SK-MEL-5 (cell line): ENCODE data around the gene ISLR2. TPM values are rescaled to one million over a fixed set of nuclear protein-coding genes. Genes with fewer than 3 reads are reported as not detected.

Source experiments
- DNase-seq: peaks from one replicate; pipeline ENCODE4 v3.0.0-alpha.2; 2016; ENCODE audit warnings: low read depth, low spot score
- in situ Hi-C: cut with HindIII; loops from 2 replicates; pipeline ENCODE4 v1.10.0; 2016; ENCODE audit warnings: low sequenced_read_pairs, high pct_unique_total_duplicates, low pct_unique_long_range_greater_than_20kb
- total RNA-seq: library from RNA; depleted of rRNA; stranded (reverse); fragments of >200 nt; shearing (Covaris generic); gene quantifications from 2 replicates; pipeline ENCODE4 v1.2.3, GENCODE V29; 2014

The ISLR2 gene
- total RNA-seq, 1 experiment from 2014 or later: not detected

DNA sequence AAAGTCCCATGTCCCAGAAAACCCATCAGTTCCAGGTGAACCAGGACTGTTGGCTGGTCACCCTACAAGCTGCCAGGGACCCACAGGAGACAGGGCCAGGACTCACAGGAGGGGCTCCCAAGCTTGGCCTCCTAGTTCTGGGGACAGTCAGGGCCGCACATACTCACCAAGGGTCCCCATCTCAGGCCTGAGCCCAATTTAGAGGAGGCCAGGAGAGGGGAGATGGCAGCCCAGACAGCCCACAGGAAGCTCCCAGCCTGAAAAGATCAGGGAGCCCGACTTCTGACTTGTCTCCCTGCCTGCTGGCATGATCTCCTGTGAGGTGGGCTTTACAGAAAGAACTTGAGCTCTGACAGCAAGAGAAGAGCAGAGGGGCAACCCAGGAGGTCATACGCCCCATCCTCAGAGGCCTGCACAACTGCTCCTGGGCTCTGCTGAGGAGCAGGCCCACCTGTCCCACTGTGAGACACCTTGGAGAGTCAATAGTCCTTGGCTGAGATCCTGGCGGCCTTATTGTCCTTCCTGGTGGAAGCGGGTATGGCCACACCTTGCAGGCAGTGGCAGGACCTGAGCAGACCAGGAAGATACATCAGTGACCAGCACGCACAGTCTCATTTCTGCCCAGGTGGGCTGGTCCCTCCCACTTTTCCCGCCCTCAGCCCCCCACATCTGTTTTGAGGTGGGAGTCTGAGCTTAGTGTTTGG is 40.6 kb downstream of the ISLR2 start:
- DNase-seq: no peak
- in situ Hi-C loops: no loop called here

DNA sequence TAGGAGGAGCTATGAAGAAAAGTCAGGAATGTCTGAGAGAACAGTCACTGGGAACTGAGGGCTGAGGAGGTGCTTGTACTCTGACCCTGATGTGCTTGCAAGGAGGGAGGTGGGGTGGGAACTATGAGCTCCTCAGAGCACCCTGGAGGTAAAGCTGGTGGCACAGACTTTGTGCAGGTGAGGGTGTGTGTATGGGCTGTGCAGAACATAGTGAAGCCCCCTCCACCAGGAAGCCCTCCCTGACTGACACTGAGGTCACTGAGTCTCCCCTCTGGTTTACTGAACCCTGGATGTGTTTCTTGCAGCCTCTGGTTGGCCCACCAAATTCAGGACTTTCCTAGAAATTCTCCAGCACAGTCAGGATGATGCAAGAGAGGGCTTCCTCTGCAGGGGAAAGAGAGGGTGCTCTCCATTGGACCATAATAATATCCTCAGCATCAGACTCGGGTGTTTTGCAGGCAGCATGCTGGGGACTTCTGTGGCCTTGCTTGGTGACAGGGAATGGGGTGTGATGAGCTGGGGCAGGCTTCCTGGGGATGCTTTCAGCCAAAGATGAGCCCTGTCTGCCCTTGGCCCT is 41.7 kb downstream of the ISLR2 start:
- no peak for DNase-seq
- in situ Hi-C loops: no loop called here

DNA sequence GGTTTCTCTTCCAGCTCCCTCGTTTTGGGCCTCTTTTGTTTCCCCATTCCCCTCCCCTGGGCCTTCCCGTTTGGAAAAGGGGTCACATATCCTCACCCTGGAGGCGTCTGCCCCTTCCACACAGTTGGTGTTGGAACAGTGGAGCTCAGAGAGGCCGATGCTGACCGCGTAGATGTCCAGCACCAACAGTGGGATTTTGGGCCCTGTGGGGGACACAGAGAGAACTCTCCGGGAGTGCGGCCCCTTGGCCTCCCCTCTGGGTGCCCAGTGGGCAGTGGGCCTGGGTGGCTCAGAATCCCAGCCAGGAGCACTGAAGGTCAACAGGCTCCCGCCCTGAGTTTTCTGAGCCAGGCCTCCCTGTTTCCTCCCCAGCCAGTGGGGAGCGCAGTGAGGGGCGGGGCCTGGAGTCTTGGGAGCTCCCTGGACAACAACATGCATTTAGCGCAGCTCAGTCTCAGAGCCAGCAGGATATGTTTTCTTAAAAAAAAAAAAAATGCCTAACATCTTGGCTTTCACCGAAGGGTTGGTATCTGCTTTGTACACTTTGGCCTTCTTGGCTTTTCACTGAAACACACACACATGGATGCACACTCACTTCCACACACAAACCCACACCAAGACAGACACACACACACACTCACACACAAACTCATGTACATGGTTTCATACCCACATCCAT is 42.5 kb downstream of the ISLR2 start:
- DNase-seq: no peak
- in situ Hi-C loops: no loop called here

DNA sequence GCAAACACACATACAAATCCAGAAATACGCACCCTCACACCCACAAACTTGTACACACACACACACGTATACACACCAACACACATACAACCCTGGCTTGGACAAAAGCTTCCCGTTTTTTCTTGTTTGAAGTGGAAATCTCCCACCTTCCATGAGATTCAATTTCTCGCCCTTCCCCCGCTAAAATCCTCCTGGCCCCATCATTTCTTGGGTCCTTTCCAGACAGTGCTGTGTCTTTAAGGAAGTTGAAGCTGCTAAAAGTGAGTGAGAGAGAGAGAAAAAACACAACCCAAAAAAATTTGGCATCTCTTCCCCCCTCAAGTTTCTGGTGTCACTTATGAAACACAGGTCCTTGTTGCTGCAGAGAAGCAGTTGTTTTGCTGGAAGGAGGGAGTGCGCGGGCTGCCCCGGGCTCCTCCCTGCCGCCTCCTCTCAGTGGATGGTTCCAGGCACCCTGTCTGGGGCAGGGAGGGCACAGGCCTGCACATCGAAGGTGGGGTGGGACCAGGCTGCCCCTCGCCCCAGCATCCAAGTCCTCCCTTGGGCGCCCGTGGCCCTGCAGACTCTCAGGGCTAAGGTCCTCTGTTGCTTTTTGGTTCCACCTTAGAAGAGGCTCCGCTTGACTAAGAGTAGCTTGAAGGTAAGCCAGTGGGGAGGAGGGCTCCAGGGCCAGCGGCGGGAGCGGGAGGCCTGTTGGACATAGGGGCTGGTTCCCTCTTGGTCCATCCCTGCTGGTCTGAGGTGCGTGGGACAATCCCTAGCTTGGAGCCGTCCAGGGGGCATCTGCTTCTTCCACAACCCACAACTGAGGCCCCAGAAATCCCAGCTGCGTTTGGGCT is 43.2 kb downstream of the ISLR2 start, which contains the start of gene ISLR:
ISLR (plus strand) TSS at position 331 of the 839 bp plus-strand sequence. CDS start 1,149 bp downstream, outside the sequence.
- DNase-seq: no peak
- in situ Hi-C loops: no loop called here

GRCh38 chr15:74174219-74174957 is 44.0 kb downstream of the ISLR2 start:
- in situ Hi-C loops: no loop called here
- no peak for DNase-seq

DNA sequence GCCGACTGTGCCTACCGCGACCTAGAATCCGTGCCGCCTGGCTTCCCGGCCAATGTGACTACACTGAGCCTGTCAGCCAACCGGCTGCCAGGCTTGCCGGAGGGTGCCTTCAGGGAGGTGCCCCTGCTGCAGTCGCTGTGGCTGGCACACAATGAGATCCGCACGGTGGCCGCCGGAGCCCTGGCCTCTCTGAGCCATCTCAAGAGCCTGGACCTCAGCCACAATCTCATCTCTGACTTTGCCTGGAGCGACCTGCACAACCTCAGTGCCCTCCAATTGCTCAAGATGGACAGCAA is 44.5 kb downstream of the ISLR2 start:
- in situ Hi-C loops: no loop called here
- no peak for DNase-seq

DNA sequence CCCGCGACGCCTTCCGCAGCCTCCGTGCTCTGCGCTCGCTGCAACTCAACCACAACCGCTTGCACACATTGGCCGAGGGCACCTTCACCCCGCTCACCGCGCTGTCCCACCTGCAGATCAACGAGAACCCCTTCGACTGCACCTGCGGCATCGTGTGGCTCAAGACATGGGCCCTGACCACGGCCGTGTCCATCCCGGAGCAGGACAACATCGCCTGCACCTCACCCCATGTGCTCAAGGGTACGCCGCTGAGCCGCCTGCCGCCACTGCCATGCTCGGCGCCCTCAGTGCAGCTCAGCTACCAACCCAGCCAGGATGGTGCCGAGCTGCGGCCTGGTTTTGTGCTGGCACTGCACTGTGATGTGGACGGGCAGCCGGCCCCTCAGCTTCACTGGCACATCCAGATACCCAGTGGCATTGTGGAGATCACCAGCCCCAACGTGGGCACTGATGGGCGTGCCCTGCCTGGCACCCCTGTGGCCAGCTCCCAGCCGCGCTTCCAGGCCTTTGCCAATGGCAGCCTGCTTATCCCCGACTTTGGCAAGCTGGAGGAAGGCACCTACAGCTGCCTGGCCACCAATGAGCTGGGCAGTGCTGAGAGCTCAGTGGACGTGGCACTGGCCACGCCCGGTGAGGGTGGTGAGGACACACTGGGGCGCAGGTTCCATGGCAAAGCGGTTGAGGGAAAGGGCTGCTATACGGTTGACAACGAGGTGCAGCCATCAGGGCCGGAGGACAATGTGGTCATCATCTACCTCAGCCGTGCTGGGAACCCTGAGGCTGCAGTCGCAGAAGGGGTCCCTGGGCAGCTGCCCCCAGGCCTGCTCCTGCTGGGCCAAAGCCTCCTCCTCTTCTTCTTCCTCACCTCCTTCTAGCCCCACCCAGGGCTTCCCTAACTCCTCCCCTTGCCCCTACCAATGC is 45.1 kb downstream of the ISLR2 start:
- in situ Hi-C loops: no loop called here

GRCh38 chr15:74176262-74177214 is 46.2 kb downstream of the ISLR2 start:
- DNase-seq: no peak
- in situ Hi-C loops: no loop called here

More for the DNA sequence above, 45.1 kb downstream of the ISLR2 start:
- no peak for DNase-seq

GRCh38 chr15:74178326-74179100 is 48.1 kb downstream of the ISLR2 start:
- in situ Hi-C loops: no loop called here
- no peak for DNase-seq

DNA sequence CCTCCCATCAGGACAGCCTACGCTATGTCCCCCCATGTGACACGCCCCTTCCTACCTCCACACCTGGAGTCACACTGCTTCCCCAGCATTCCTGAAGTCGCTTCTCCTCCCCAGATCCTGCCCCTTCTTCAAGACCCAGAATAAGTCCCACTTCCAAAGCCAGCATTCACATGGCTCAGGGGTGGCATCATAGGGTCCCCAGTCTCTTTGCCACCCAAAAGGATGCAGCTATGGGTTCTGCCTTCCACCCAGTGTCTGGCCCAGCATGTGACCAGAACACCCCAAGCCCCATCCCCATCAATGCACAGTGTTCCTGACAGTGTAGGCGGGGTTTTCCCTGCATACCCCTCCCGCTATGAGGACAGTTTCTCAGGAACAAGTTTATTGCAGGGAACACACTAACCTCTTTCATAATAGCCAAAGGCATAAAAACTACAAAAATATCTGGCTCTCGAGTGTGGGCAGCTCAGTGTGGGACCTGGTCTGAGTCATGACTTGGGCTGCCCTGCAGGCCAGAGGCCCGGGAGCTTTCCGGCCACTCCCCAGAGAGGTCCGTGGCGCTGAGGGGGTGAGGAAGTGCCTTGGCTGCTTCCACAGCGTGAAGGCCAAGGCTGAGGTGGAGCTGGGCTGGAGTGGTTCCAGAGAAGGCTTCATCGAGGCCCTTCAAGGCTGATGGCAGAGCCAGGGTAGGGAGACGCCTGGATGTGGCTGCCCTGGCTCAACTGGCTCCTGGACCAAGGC is 48.9 kb downstream of the ISLR2 start:
- in situ Hi-C loops: no loop called here

DNA sequence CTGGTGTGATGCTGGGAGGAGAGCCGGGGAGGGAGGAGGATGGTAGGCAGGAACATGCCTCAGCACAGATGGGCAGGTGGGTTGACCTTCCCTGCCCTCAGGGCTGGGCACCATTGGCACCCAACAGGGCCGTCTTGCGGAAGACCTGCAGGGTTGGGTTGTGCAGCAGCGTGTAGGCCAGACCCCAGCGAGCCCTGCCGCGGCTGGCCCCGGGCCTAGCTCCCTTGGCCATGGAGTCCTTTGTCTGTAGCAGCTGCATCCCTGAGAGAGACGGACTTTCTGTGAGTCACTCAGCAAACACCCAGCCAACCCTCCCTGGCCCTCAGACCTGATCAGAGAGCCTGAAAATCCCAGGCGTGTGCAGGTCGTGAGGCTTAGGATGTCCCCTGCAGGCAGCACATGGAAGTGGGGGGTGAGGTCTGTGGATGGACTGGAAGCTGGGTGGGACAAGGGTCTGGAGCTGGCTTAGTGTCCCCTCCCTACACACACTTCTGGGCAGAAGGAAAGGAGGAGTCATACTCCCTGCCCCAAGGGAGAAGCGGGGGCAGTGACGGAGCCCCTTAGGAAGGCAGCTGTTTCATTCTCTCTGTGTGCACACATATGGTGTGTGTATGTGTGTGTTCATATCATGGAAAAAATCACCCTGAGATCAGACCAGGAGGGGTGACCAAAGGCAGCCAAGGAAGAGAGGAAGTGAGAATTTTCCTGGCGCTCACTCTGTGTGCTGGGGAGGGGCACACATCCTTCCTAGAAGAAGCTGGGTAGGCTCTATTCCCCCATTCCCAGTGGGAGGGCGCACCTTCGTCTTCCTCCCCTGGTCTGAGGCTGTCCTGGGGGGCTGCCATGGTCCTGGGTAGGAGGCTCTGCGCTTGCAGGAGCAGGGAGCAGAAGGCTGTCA is 49.8 kb downstream of the ISLR2 start:
- in situ Hi-C loops: no loop called here

More for the DNA sequence above, 48.9 kb downstream of the ISLR2 start:
- DNase-seq: peak; percentile 47

DNA sequence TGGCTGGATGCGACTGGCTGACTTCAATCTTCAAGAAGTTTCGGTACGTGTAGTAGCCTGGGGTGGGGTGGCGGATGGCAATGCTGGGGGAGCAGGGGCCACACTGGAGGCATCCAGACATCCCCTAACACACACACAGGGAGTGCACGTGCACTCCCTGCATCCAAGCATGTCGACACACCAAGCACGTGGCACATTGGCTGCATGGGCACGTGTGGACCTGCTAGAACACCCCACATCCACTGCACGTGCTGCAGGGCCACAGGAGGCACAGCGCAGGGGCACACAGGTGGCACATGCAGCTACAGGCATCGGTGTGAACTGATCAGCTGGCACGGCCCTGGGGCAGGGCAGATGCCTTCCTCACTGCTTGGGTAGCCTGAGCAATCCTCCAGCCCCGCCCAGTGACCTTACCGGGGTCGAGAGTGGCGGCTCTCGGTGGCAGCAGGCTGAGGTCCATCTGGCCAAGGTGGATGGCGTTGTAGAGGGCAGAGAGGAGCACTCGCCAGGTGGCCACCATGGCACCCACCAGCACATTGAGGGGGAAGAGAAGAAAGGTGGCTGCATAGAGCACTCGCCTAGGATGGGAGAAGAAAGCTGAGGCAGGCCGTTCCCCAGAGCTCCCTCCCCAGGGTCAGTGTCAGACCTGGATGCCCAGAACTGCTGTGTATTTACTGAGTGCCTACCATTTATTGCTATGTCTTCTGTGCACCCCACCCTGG is 50.7 kb downstream of the ISLR2 start:
- in situ Hi-C loops: no loop called here
- DNase-seq: no peak

More for the DNA sequence above, 49.8 kb downstream of the ISLR2 start:
- no peak for DNase-seq

GRCh38 chr15:74182131-74182530 is 51.7 kb downstream of the ISLR2 start:
- in situ Hi-C loops: no loop called here

More at GRCh38 chr15:74182131-74182530, 51.7 kb downstream of the ISLR2 start:
- DNase-seq: no peak
